ENCODE measurements around the gene PLA2G4B.

DNA sequence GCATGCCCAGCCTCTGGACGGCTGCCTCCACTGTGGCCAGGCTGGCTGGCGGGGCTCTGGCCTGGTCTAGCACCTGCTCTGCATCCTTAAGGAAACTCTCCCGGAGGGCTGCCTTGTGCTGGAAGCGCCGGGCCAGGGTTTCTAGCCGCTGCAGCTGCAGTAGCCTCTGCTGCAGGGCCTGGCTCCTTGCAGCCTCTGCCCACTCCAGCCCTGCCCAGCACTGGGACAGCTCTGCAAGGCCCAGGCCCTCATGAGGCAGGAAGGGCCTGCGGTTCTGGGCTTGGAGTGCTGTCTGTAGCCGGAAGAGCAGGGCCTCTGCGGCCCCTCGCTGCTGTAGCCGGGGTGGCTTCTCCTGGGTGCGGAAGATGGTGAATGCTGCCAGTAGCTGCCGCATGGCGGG lies 47.2 kb downstream of the PLA2G4B start:
- TF ChIP-seq, protein P1, sequence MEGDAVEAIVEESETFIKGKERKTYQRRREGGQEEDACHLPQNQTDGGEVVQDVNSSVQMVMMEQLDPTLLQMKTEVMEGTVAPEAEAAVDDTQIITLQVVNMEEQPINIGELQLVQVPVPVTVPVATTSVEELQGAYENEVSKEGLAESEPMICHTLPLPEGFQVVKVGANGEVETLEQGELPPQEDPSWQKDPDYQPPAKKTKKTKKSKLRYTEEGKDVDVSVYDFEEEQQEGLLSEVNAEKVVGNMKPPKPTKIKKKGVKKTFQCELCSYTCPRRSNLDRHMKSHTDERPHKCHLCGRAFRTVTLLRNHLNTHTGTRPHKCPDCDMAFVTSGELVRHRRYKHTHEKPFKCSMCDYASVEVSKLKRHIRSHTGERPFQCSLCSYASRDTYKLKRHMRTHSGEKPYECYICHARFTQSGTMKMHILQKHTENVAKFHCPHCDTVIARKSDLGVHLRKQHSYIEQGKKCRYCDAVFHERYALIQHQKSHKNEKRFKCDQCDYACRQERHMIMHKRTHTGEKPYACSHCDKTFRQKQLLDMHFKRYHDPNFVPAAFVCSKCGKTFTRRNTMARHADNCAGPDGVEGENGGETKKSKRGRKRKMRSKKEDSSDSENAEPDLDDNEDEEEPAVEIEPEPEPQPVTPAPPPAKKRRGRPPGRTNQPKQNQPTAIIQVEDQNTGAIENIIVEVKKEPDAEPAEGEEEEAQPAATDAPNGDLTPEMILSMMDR (IDR thresholded peaks at IDR 0.05), result no peak
- TF ChIP-seq, protein P2, sequence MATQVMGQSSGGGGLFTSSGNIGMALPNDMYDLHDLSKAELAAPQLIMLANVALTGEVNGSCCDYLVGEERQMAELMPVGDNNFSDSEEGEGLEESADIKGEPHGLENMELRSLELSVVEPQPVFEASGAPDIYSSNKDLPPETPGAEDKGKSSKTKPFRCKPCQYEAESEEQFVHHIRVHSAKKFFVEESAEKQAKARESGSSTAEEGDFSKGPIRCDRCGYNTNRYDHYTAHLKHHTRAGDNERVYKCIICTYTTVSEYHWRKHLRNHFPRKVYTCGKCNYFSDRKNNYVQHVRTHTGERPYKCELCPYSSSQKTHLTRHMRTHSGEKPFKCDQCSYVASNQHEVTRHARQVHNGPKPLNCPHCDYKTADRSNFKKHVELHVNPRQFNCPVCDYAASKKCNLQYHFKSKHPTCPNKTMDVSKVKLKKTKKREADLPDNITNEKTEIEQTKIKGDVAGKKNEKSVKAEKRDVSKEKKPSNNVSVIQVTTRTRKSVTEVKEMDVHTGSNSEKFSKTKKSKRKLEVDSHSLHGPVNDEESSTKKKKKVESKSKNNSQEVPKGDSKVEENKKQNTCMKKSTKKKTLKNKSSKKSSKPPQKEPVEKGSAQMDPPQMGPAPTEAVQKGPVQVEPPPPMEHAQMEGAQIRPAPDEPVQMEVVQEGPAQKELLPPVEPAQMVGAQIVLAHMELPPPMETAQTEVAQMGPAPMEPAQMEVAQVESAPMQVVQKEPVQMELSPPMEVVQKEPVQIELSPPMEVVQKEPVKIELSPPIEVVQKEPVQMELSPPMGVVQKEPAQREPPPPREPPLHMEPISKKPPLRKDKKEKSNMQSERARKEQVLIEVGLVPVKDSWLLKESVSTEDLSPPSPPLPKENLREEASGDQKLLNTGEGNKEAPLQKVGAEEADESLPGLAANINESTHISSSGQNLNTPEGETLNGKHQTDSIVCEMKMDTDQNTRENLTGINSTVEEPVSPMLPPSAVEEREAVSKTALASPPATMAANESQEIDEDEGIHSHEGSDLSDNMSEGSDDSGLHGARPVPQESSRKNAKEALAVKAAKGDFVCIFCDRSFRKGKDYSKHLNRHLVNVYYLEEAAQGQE (IDR thresholded peaks at IDR 0.05; ENCODE audit: insufficient read depth in 1 of 2, low read depth in 2 of 2, low read length in 1 of 2), result no peak
- TF ChIP-seq POLR2AphosphoS5 (IDR thresholded peaks at IDR 0.05; ENCODE audit: low read depth, low read length), result no peak
- no peak for TF ChIP-seq TCF7L2 (IDR thresholded peaks at IDR 0.05; ENCODE audit: low read depth, low read length)
